Skeletal muscle tissue (tissue), 4 donors: ENCODE data around the gene IGSF8. TPM values are rescaled to one million over a fixed set of nuclear protein-coding genes. Genes with fewer than 3 reads are reported as not detected.

Experiments
- H3K27ac ChIP-seq: one replicate; pipeline ENCODE4 v1.7.0; 2013; ENCODE audit warnings: mild to moderate bottlenecking, low read depth, low read length, inconsistent platforms
- H3K27me3 ChIP-seq, 3 donors: one replicate each; pipeline ENCODE4 v1.7.0; 2013; ENCODE audit warnings: low read length in 3 of 3; ENCODE audit not compliant: control insufficient read depth in 3 of 3, insufficient read depth in 3 of 3
- H3K36me3 ChIP-seq, 3 donors: one replicate each; pipeline ENCODE4 v1.7.0; 2013; ENCODE audit warnings: low read length in 3 of 3; ENCODE audit not compliant: control insufficient read depth in 3 of 3, insufficient read depth in 3 of 3
- H3K4me1 ChIP-seq, 3 donors: one replicate each; pipeline ENCODE4 v1.7.0; 2013; ENCODE audit warnings: low read length in 3 of 3, mild to moderate bottlenecking in 3 of 3; ENCODE audit not compliant: control insufficient read depth in 3 of 3, insufficient read depth in 3 of 3
- H3K4me3 ChIP-seq, 3 donors: one replicate each; pipeline ENCODE4 v1.7.0; 2013; ENCODE audit warnings: low read length in 3 of 3
- H3K9ac ChIP-seq, 3 donors: one replicate each; pipeline ENCODE4 v1.7.0; 2013; ENCODE audit warnings: low read length in 3 of 3, mild to moderate bottlenecking in 3 of 3, moderate library complexity in 2 of 3, low read depth in 1 of 3
- H3K9me3 ChIP-seq, 3 donors: one replicate each; pipeline ENCODE4 v1.7.0; 2013; ENCODE audit warnings: low read length in 3 of 3; ENCODE audit not compliant: control insufficient read depth in 3 of 3
- total RNA-seq: library from RNA; depleted of rRNA; stranded (reverse); fragments of >200 nt; gene quantifications from one replicate; pipeline ENCODE4 v1.2.3, GENCODE V29; 2014
- donor health status: Osteomylitis.

IGSF8 gene, protein sequence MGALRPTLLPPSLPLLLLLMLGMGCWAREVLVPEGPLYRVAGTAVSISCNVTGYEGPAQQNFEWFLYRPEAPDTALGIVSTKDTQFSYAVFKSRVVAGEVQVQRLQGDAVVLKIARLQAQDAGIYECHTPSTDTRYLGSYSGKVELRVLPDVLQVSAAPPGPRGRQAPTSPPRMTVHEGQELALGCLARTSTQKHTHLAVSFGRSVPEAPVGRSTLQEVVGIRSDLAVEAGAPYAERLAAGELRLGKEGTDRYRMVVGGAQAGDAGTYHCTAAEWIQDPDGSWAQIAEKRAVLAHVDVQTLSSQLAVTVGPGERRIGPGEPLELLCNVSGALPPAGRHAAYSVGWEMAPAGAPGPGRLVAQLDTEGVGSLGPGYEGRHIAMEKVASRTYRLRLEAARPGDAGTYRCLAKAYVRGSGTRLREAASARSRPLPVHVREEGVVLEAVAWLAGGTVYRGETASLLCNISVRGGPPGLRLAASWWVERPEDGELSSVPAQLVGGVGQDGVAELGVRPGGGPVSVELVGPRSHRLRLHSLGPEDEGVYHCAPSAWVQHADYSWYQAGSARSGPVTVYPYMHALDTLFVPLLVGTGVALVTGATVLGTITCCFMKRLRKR
- 11.5 TPM for total RNA-seq

GRCh38 chr1:160097911-160098851 is at the start of gene IGSF8:
Gene IGSF8 (minus strand): TSS chr1:160098619. CDS start chr1:160098472, 147 bp downstream.
- H3K27me3 ChIP-seq = no peaks in the 10 kb centered on the region
- peaks cover 46 to 65% (median 60%) of the 10 kb centered on the region in 3 donors for H3K4me1 ChIP-seq
- peak within 1 kb of the TSS; percentile 88 to 97 (median 89) for H3K9ac ChIP-seq
- H3K27ac ChIP-seq = peak within 1 kb of the TSS; percentile 96
- peak within 1 kb of the TSS; percentile 87 to 88 (median 88) for H3K4me3 ChIP-seq
- H3K36me3 ChIP-seq = peaks cover 5 to 10% (median 7%) of the 10 kb centered on the region in 3 donors
- H3K9me3 ChIP-seq = no peaks in the 10 kb centered on the region

DNA sequence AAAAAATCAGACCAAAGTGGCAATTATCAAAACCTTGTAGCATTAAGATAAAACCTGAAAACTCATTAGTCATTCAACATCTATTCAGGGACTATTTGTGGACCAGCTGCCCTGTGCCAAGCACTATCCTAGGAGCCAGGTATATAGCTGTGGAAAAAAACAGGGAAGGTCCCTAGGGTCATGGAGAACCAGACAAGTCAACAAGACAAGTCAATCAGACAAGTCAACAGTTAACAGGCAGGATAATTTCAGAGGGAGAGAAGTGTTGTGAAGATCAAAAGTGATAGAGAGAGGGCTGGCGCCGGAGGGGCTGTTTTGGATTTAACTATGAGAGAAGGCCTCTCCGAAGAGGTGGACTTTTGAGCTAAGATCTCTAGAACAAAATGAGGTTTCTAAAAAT is 49.7 kb upstream of the IGSF8 start:
- Histone ChIP-seq H3K27me3 (no peaks in the 10 kb centered on the region), H3K4me3 (no peak overlapping the region), H3K36me3 (peaks cover 0 to under 1% (median under 1%) of the 10 kb centered on the region in 3 donors), H3K9me3 (no peaks in the 10 kb centered on the region), H3K4me1 (no peaks in the 10 kb centered on the region), H3K9ac (no peak overlapping the region), H3K27ac (peak overlapping the region; percentile 40)

DNA sequence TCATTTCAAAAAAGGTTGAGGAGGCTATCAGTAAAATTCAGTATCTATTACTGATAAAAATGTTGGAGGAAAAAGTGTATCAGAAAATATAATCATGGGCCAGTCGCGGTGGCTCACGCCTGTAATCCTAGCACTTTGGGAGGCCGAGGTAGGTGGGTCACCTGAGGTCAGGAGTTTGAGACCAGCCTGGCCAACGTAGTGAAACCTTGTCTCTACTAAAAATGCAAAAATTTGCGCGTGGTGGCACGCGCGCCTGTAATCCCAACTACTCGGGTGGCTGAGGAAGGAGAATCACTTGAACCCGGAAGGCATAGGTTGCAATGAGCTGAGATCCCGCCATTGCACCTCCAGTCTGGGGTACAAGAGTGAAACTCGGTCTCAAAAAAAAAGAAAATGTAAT is 47.7 kb upstream of the IGSF8 start:
- H3K9ac ChIP-seq = no peak overlapping the region

GRCh38 chr1:160144921-160145320 is 46.5 kb upstream of the IGSF8 start:
- Histone ChIP-seq H3K4me1 (peaks cover 4 to 10% (median 8%) of the 10 kb centered on the region in 3 donors), H3K36me3 (peaks cover 24 to 30% (median 28%) of the 10 kb centered on the region in 3 donors), H3K9ac (no peak overlapping the region), H3K9me3 (no peaks in the 10 kb centered on the region), H3K4me3 (no peak overlapping the region), H3K27ac (no peak overlapping the region), H3K27me3 (no peaks in the 10 kb centered on the region)

More for the DNA sequence above, 47.7 kb upstream of the IGSF8 start:
- H3K9me3 ChIP-seq = no peaks in the 10 kb centered on the region
- H3K36me3 ChIP-seq = peaks cover 16 to 20% (median 18%) of the 10 kb centered on the region in 3 donors
- H3K4me3 ChIP-seq = no peak overlapping the region
- peaks cover 2 to 5% (median 5%) of the 10 kb centered on the region in 3 donors for H3K4me1 ChIP-seq
- H3K27me3 ChIP-seq = no peaks in the 10 kb centered on the region
- H3K27ac ChIP-seq = no peak overlapping the region

DNA sequence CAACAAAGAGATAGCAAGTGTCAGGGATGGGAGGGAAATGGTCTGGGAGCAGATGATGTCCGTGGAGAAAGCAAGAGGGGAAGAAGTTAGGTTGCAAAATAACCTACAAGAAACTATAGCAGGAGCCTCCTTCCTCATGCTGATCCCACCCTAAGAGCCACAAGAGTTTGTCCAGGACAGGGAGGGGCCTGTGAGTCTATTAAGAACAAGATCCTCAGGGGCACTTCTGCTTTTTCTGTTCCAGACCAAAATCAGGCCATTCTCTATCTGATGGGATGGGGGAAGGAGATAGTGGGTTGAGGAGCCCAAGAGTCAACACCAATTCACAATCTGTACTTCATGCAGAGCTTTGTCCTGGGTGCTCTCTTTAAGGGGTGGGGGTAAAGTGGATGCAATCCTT is 45.3 kb upstream of the IGSF8 start:
- Histone ChIP-seq H3K27me3 (no peaks in the 10 kb centered on the region), H3K27ac (no peak overlapping the region), H3K4me1 (peaks cover 4 to 15% (median 8%) of the 10 kb centered on the region in 3 donors), H3K9me3 (no peaks in the 10 kb centered on the region), H3K4me3 (no peak overlapping the region), H3K9ac (no peak overlapping the region), H3K36me3 (peaks cover 34 to 41% (median 36%) of the 10 kb centered on the region in 3 donors)

DNA sequence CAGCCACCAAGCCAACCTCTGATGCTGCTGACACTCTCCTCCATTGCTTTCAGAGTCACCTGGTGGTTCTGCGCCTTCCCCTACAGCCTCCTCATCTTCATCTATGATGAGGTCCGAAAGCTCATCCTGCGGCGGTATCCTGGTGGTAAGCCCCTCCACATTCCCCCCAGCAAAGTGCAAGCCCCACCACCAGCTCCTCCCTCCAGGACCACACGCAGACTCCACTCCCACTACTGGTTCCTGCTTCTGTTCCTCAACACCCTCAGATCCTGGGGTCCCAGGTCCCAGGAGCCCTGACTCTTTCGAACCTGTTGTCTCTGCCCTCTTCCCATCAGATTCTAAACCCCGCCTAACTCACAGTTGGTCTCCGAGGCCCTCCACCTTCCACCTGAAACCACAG is 41.4 kb upstream of the IGSF8 start:
- Histone ChIP-seq H3K27me3 (no peaks in the 10 kb centered on the region), H3K4me1 (peaks cover 28 to 48% (median 28%) of the 10 kb centered on the region in 3 donors), H3K36me3 (peaks cover 67 to 79% (median 71%) of the 10 kb centered on the region in 3 donors), H3K4me3 (no peak overlapping the region), H3K9ac (no peak overlapping the region), H3K27ac (no peak overlapping the region), H3K9me3 (no peaks in the 10 kb centered on the region)

GRCh38 chr1:160137216-160137862 is 38.9 kb upstream of the IGSF8 start:
- H3K36me3 ChIP-seq = peaks cover 84 to 96% (median 91%) of the 10 kb centered on the region in 3 donors
- H3K4me3 ChIP-seq = no peak overlapping the region
- no peaks in the 10 kb centered on the region for H3K9me3 ChIP-seq
- peaks cover 49 to 73% (median 52%) of the 10 kb centered on the region in 3 donors for H3K4me1 ChIP-seq
- no peaks in the 10 kb centered on the region for H3K27me3 ChIP-seq
- peak overlapping the region; percentile 96 for H3K27ac ChIP-seq
- H3K9ac ChIP-seq = peak overlapping the region in 1 of 3 donors; percentile 14

GRCh38 chr1:160136926-160137200 is 38.4 kb upstream of the IGSF8 start:
- peaks cover 51 to 78% (median 56%) of the 10 kb centered on the region in 3 donors for H3K4me1 ChIP-seq
- H3K27me3 ChIP-seq = no peaks in the 10 kb centered on the region
- peaks cover 80 to 91% (median 88%) of the 10 kb centered on the region in 3 donors for H3K36me3 ChIP-seq
- H3K27ac ChIP-seq = peak overlapping the region; percentile 96
- H3K9ac ChIP-seq = peak overlapping the region in 1 of 3 donors; percentile 62
- H3K4me3 ChIP-seq = no peak overlapping the region
- H3K9me3 ChIP-seq = no peaks in the 10 kb centered on the region
